HL-60/S4 treated with phorbol 12-myristate 13-acetate at 8.2 ng/mL for 4 days and 3 days (cell line): Measurements from ENCODE around the gene TBC1D22A.

ENCODE experiments used
- in situ Hi-C: fragments of 300-500 bp; cut with MboI; formaldehyde crosslinking; loops from 2 replicates; pipeline ENCODE4 v1.15.0; 2022; ENCODE audit warnings: low sequenced_read_pairs

Gene TBC1D22A

GRCh38 chr22:46876357-46876934, 114.0 kb downstream of the TBC1D22A start:
- in situ Hi-C loops, result no loop called here

- in situ Hi-C loops, result no loop called here
Observed at GRCh38 chr22:46878191-46878948, 115.9 kb downstream of the TBC1D22A start.

- in situ Hi-C loops, result no loop called here
Observed at GRCh38 chr22:46879083-46879482, 116.6 kb downstream of the TBC1D22A start.

GRCh38 chr22:46881373-46882118, 119.1 kb downstream of the TBC1D22A start:
- in situ Hi-C loops, result no loop called here

GRCh38 chr22:46883092-46883910, 120.9 kb downstream of the TBC1D22A start:
- in situ Hi-C loops, result no loop called here

GRCh38 chr22:46884365-46884764, 121.9 kb downstream of the TBC1D22A start:
- in situ Hi-C loops, result no loop called here

- in situ Hi-C loops, result no loop called here
Observed at GRCh38 chr22:46887978-46888377, 125.5 kb downstream of the TBC1D22A start.

GRCh38 chr22:46890819-46891218, 128.4 kb downstream of the TBC1D22A start:
- in situ Hi-C loops, result no loop called here

- in situ Hi-C loops, result no loop called here
Observed at GRCh38 chr22:46891382-46891951, 129.0 kb downstream of the TBC1D22A start.

- in situ Hi-C loops, result no loop called here
Observed at GRCh38 chr22:46892866-46893265, 130.4 kb downstream of the TBC1D22A start.

- in situ Hi-C loops, result no loop called here
Observed at GRCh38 chr22:46893281-46894020, 131.0 kb downstream of the TBC1D22A start.

- in situ Hi-C loops, result no loop called here
Observed at GRCh38 chr22:46894081-46894671, 131.7 kb downstream of the TBC1D22A start.

- in situ Hi-C loops, result no loop called here
Observed at GRCh38 chr22:46894851-46895640, 132.6 kb downstream of the TBC1D22A start.

- in situ Hi-C loops, result no loop called here
Observed at GRCh38 chr22:46895753-46896152, 133.3 kb downstream of the TBC1D22A start.

GRCh38 chr22:46896166-46896565, 133.7 kb downstream of the TBC1D22A start:
- in situ Hi-C loops, result no loop called here

- in situ Hi-C loops, result no loop called here
Observed at GRCh38 chr22:46896568-46897245, 134.3 kb downstream of the TBC1D22A start.

GRCh38 chr22:46897246-46897623, 134.8 kb downstream of the TBC1D22A start:
- in situ Hi-C loops, result no loop called here

GRCh38 chr22:46900549-46900948, 138.1 kb downstream of the TBC1D22A start:
- in situ Hi-C loops, result no loop called here
